Stimulated activated CD4-positive, alpha-beta T cell treated with anti-CD3 and anti-CD28 coated beads, Interleukin-15, amount 100 ng/mL, for 1 hour (primary cell): ENCODE measurements around the gene ACTA2.

ENCODE experiments used
- DNase-seq, 2 donors: peaks; one replicate each; pipeline ENCODE4 v3.0.0-alpha.2; 2020; ENCODE audit warnings: low read depth in 1 of 2, low spot score in 1 of 2

The ACTA2 gene

GRCh38 chr10:88981435-88981834, 28.9 kb upstream of the ACTA2 start:
- no peak for DNase-seq

- DNase-seq = no peak
Observed at GRCh38 chr10:88980800-88981199, 28.2 kb upstream of the ACTA2 start.

GRCh38 chr10:88980247-88980646, 27.7 kb upstream of the ACTA2 start:
- no peak for DNase-seq

- no peak for DNase-seq
Observed at GRCh38 chr10:88979603-88980002, 27.0 kb upstream of the ACTA2 start.

- DNase-seq = no peak
Observed at GRCh38 chr10:88979153-88979562, 26.6 kb upstream of the ACTA2 start.

- DNase-seq = no peak
Observed at GRCh38 chr10:88978463-88978862, 25.9 kb upstream of the ACTA2 start.

GRCh38 chr10:88975377-88975720, 22.8 kb upstream of the ACTA2 start:
- DNase-seq = no peak

- no peak for DNase-seq
Observed at GRCh38 chr10:88974446-88975376, 22.1 kb upstream of the ACTA2 start.

- no peak for DNase-seq
Observed at GRCh38 chr10:88974012-88974411, 21.4 kb upstream of the ACTA2 start.

GRCh38 chr10:88971221-88972061, 18.9 kb upstream of the ACTA2 start:
- DNase-seq = no peak

- DNase-seq = no peak
Observed at GRCh38 chr10:88968391-88968790, 15.8 kb upstream of the ACTA2 start.

- DNase-seq = no peak
Observed at GRCh38 chr10:88966797-88967196, 14.2 kb upstream of the ACTA2 start.

GRCh38 chr10:88964869-88965415, 12.4 kb upstream of the ACTA2 start:
- DNase-seq = no peak

- no peak for DNase-seq
Observed at GRCh38 chr10:88964360-88964759, 11.8 kb upstream of the ACTA2 start.

GRCh38 chr10:88963318-88963717, 10.7 kb upstream of the ACTA2 start:
- DNase-seq = no peak

GRCh38 chr10:88962336-88962735, 9.8 kb upstream of the ACTA2 start:
- no peak for DNase-seq

- no peak for DNase-seq
Observed at GRCh38 chr10:88961266-88961665, 8.7 kb upstream of the ACTA2 start.

- DNase-seq = no peak
Observed at GRCh38 chr10:88960802-88961201, 8.2 kb upstream of the ACTA2 start.

GRCh38 chr10:88958721-88959120, 6.1 kb upstream of the ACTA2 start:
- DNase-seq = no peak

- no peak for DNase-seq
Observed at GRCh38 chr10:88957381-88957780, 4.8 kb upstream of the ACTA2 start.

- DNase-seq = no peak
Observed at GRCh38 chr10:88954458-88955083, 2.0 kb upstream of the ACTA2 start.
